Adrenal gland (tissue), 12 donors: Measurements from ENCODE around the gene PDIA2. TPM values are rescaled to one million over a fixed set of nuclear protein-coding genes. Genes with fewer than 3 reads are reported as not detected.
A peak's percentile ranks its signal among the peaks of the same experiment; 100 is the strongest.

Experiments
- DNase-seq, 7 donors: peaks; one replicate each; pipeline ENCODE4 v3.0.0-alpha.2; 2019 to 2020
- H3K27ac ChIP-seq, 5 donors: fragments of 200-600 bp; sonication (generic) in 4 of 5; 1 replicate in 3 of 5; 2 replicates in 2 of 5; pipeline versions ENCODE4 v1.5.1 to v1.8.0; 2016 to 2020; ENCODE audit warnings: mild to moderate bottlenecking in 1 of 5
- H3K27me3 ChIP-seq: fragments of 200-600 bp; 2 replicates; pipeline ENCODE4 v1.8.0; 2021
- H3K36me3 ChIP-seq, 2 donors: fragments of 200-600 bp; replicated peaks in 1 of 2; 1 replicate in 1 of 2; 2 replicates in 1 of 2; pipeline versions ENCODE4 v1.5.1 to v1.8.0; 2018 to 2022
- H3K4me1 ChIP-seq, 2 donors: fragments of 200-600 bp; replicated peaks in 1 of 2; 1 replicate in 1 of 2; 2 replicates in 1 of 2; pipeline versions ENCODE4 v1.5.1 to v1.8.0; 2018 to 2021
- H3K4me3 ChIP-seq, 4 donors: fragments of 200-600 bp; sonication (generic) in 3 of 4; one replicate each; pipeline ENCODE4 v1.5.1; 2016 to 2018
- H3K9me3 ChIP-seq, 3 donors: fragments of 200-600 bp; sonication (generic) in 1 of 3; replicated peaks in 1 of 3; 1 replicate in 2 of 3; 2 replicates in 1 of 3; pipeline versions ENCODE4 v1.5.1 to v1.8.0; 2016 to 2021
- POLR2A ChIP-seq, 2 donors: fragments of 450-650 bp; IDR thresholded peaks; one replicate each; pipeline ENCODE4 v1.6.1; 2017; ENCODE audit warnings: antibody characterized with exemption in 2 of 2, mild to moderate bottlenecking in 2 of 2, moderate library complexity in 1 of 2
- WGBS, 4 donors: extraction: QIAGEN DNeasy Blood & Tissue Kit in 2 of 4; methylation state at CpG; one replicate each; pipeline versions ENCODE4 v1.1.5 to v1.1.7; 2013 to 2017; 5-methylcytosine and 5-hydroxymethylcytosine counted together
- intact Hi-C, 2 donors: fragments of 100-400 bp; cut with DNase I; formaldehyde crosslinking; loops; one replicate each; pipeline versions ENCODE4 v1.14.1 to v1.15.0; 2022 to 2023
- polyA plus RNA-seq, 3 donors: library from polyadenylated mRNA; stranded (reverse); fragments of 200-250 nt in 2 of 3; fragments of 350-450 nt in 1 of 3; fragmentation: Illumina TruSeq in 1 of 3; extraction: RNeasy Lipid Tissue Mini Kit (QIAGEN cat#74804) in 1 of 3; gene quantifications; one replicate each; pipeline ENCODE4 v1.2.3, GENCODE V29; 2013 to 2014
- total RNA-seq, 9 donors: library from RNA; depleted of rRNA in 4 of 9; stranded (reverse); fragments of >200 nt in 4 of 9; fragments of 120-200 nt in 1 of 9; fragmentation: NEBNext Ultra II Directional in 1 of 9; extraction: Animal tissue kit (Norgen Biotek cat#: 25700) in 1 of 9; gene quantifications; one replicate each; pipeline versions ENCODE4 v1.1.0 to v1.2.4, GENCODE V29; 2013 to 2023
- TF ChIP-seq, protein P1 (sequence below), 6 experiments: fragments of 450-650 bp in 4 of 6; fragments of 200-600 bp in 2 of 6; sonication (generic) in 1 of 6; IDR thresholded peaks; 1 replicate in 5 of 6; 2 replicates in 1 of 6; pipeline versions ENCODE4 v1.5.1 to v1.8.0; 2016 to 2021; ENCODE audit warnings: antibody characterized with exemption in 6 of 6, mild to moderate bottlenecking in 2 of 6, moderate library complexity in 1 of 6
- donor health status: healthy with polysubstance abuse.
- donor health status: Bipolar disorder and iron deficiency.
- donor health status: DM: yes; HTN: yes; CAD: no.
- donor health status: DM: no; HTN: no; CAD: no.
- donor health status: DM: no; HTN: no; CAD: no.
- donor health status: DM: yes; HTN: yes; CAD: no.

PDIA2 gene
- total and polyA plus RNA-seq, 12 donors: 0.28 to 9.7 (median 0.86) TPM; not detected in 4

DNA sequence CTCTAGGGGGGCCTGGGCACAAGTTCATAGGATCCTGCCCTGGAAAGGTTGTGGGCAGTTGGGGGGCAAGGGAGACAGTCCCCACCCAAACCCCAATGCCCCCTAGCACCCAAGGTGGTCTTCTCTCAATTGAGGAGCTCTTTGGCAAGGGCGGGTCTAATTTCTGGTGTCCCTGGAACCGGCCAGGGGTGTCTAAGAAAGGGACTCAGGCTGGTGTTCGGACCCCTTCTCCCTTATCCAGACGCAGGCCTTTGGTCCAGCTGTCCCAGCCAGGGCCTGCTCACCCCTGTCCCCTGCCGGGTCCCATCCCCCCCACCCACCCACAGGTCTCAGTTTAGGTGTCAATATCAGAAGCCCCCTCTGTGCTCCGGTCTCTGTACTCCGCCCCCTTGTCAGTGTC is 3.4 kb upstream of the PDIA2 start:
- intact Hi-C loops: no loop called here
- 69 to 83% (median 81%) methylated on average over 1 to 7 of the region's 7 CpGs for WGBS, 4 donors
- Histone ChIP-seq H3K27me3 (peaks cover 20% of the 10 kb centered on the region), H3K9me3 (no peaks in the 10 kb centered on the region), H3K4me1 (peaks cover 0 to 10% of the 10 kb centered on the region in 2 donors), H3K36me3 (no peaks in the 10 kb centered on the region), H3K27ac (no peak overlapping the region), H3K4me3 (no peak overlapping the region)
- DNase-seq: no peak
- TF ChIP-seq, protein P1, sequence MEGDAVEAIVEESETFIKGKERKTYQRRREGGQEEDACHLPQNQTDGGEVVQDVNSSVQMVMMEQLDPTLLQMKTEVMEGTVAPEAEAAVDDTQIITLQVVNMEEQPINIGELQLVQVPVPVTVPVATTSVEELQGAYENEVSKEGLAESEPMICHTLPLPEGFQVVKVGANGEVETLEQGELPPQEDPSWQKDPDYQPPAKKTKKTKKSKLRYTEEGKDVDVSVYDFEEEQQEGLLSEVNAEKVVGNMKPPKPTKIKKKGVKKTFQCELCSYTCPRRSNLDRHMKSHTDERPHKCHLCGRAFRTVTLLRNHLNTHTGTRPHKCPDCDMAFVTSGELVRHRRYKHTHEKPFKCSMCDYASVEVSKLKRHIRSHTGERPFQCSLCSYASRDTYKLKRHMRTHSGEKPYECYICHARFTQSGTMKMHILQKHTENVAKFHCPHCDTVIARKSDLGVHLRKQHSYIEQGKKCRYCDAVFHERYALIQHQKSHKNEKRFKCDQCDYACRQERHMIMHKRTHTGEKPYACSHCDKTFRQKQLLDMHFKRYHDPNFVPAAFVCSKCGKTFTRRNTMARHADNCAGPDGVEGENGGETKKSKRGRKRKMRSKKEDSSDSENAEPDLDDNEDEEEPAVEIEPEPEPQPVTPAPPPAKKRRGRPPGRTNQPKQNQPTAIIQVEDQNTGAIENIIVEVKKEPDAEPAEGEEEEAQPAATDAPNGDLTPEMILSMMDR (IDR thresholded peaks at IDR 0.05): no peak
- TF ChIP-seq POLR2A (IDR thresholded peaks at IDR 0.05): no peak

DNA sequence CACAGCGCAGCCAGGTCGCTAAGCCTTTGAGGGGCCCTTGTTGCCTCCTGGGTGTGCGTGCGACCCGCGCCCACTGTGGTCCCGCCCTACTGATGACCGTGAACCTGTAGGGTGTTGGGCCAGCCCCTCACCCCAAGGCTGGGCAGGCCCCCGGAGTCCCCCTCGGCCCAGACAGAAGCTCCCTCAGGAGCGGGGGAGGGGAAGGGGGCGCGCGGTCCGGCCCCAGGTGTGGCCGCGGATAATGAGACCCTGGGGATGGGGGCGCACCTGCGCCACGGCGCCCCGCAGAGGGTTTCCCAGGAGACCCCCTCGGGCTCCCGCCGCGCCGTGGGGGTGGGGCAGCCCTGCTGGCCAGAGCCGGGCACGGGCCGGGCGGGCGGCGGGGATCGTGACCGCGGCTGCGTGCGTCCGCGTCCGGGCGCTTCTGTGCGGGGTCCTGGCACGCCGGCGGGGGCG is 2.9 kb upstream of the PDIA2 start:
- DNase-seq: no peak
- TF ChIP-seq, protein P1 (IDR thresholded peaks at IDR 0.05): no peak
- no peak for TF ChIP-seq POLR2A (IDR thresholded peaks at IDR 0.05)
- 6 to 46% (median 9%) methylated on average over 8 to 47 of the region's 47 CpGs; no CpG with 5 or more reads in 1 of the 4 donors for WGBS, 4 donors
- intact Hi-C loops: no loop called here
- Histone ChIP-seq H3K4me3 (peak overlapping the region in 1 of 4 donors; percentile 36), H3K4me1 (peaks cover 0 to 8% of the 10 kb centered on the region in 2 donors), H3K36me3 (no peaks in the 10 kb centered on the region), H3K9me3 (no peaks in the 10 kb centered on the region), H3K27ac (no peak overlapping the region), H3K27me3 (peaks cover 17% of the 10 kb centered on the region)

DNA sequence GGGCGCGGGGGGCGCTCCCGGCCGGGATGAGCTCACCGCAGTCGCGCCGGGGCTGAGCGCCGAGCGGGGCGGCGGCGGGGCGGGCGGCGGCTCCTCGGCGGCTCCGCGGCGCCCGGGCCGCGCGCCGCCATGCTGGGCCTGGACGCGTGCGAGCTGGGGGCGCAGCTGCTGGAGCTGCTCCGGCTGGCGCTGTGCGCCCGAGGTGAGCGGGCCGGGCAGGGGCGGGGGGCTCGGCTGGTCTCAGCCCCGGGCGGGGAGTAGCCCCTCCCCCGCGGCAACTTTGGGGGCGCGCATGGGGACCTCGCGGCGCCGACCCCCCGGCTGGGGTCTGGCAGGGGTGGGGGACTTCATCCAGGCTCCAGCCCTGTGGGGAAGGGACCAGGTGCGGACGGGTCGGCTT is 2.4 kb upstream of the PDIA2 start, which contains the start of gene ARHGDIG:
TSS of gene ARHGDIG (plus strand) at position 40 of the 400 bp plus-strand sequence. CDS start at position 130, 90 bp downstream.
- DNase-seq: no peak
- Histone ChIP-seq H3K9me3 (no peaks in the 10 kb centered on the region), H3K27me3 (peaks cover 14% of the 10 kb centered on the region), H3K27ac (no peak within 1 kb of the TSS), H3K36me3 (no peaks in the 10 kb centered on the region), H3K4me3 (peak within 1 kb of the TSS in 1 of 4 donors; percentile 42), H3K4me1 (peaks cover 0 to 5% of the 10 kb centered on the region in 2 donors)
- 1 to 2% methylated on average over 48 to 54 of the region's 54 CpGs; no CpG with 5 or more reads in 2 of the 4 donors for WGBS, 4 donors
- TF ChIP-seq, protein P1 (IDR thresholded peaks at IDR 0.05): no peak
- TF ChIP-seq POLR2A (IDR thresholded peaks at IDR 0.05): no peak
- intact Hi-C loops: no loop called here

DNA sequence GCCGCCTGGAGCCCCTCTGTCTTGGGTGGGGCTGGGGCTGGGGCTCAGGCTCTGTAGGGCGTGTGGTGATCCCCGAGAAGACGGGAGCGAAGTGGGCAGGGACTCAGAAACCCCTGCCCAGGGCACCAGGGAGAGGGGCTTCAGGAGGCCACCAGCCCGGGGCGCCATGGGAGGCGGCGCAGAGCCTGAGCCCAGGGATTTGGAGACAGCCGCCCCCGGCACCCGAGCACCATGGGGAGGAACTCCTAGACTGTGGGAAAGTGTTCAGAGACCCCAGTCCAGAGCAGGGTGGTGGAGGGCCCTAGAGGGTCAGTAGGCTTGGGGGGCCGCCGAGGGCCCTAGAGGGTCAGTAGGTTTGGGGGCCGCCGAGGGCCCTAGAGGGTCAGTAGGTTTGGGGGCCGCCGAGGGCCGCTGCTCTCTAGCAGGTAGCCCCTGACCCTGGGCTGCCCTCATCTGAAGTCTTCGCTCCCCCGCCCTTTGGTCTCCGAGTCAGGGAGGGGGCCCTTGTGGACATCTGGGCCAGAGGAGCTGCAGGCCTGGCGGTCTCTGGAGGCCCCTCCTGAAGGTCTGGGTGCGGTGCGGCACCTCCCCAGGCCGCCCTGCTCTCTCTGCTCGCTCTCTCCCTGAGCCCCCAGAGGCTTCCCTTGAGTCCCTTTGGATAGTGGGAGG is 1.8 kb upstream of the PDIA2 start:
- Histone ChIP-seq H3K4me1 (peaks cover 0 to 5% of the 10 kb centered on the region in 2 donors), H3K36me3 (no peaks in the 10 kb centered on the region), H3K4me3 (peak overlapping the region in 1 of 4 donors; percentile 42), H3K27me3 (peaks cover 14% of the 10 kb centered on the region), H3K27ac (no peak overlapping the region), H3K9me3 (no peaks in the 10 kb centered on the region)
- no peak for DNase-seq
- 33 to 66% (median 49%) methylated on average over 10 to 27 of the region's 27 CpGs for WGBS, 4 donors
- intact Hi-C loops: no loop called here
- TF ChIP-seq, protein P1 (IDR thresholded peaks at IDR 0.05): no peak
- no peak for TF ChIP-seq POLR2A (IDR thresholded peaks at IDR 0.05)
